ENCODE results near the gene AP3D1. TPM values are rescaled to one million over a fixed set of nuclear protein-coding genes. Genes with fewer than 3 reads are reported as not detected.
"Not testable (repeated sequence)": the region's sequence is repeated elsewhere in the genome, so short reads cannot be mapped to it uniquely, and the experiment has no call there.

AP3D1 gene
- total RNA-seq, 1 donor from 2014 or later = 148 TPM

DNA sequence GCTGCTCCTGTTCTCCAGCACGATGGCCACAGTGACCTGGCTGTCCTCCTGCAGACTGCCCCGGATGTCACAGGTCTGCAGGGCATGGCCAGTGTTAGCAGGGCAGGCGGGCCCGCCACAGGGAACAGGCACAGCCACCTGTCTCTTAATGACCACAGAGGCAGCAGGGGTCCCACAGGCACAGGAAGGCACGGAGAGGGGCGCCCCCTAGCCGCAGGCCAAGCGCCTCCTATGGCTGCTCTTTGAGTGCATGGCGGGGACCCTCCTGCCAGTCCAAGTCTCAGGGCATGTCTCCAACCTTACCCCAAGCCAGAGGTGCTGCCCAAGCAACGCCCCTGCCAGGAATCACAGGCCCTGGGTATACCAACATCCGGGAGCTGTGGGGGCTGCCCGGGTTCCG is 40.5 kb downstream of the AP3D1 start:
- no peak for DNase-seq (ENCODE audit: low spot score)

DNA sequence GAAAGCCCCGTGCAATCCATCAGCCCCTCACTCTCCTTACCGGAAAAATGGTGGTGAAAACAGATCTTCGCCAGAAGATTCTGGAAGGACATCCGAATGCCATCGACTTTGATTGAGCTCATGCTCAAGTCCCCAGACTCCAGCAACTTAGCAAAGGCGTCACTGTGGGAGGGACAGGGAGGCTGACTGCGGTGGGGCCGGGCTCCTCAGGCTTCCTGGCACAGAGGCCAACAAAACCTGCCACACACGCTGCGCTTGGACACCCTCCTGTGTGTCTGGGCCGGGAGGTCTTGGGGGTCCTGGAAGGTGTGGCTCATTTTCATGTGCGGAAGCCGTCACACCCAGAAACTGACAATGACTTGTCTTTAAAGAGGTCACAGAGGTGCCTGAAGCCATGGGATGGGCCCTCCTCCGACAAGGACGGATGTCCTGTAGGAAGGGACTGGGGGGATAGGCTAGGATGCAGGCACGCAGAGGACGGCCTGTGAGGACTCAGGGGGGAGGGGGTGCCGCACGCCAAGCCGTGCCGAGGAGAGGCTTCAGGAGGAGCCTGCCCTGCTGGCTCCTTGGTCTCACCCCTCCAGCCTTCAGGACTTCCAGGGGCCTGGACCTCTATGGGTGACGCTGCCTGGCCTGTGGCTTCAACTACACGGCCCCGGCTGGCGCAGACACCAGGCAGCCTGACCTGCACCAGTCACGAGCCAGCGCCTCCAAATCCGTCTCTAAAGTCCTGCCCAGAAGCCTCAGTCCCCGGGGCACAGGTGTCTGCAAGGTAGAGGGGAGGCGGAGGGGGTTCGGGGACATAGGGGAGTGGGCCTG is 42.1 kb downstream of the AP3D1 start:
- no peak for DNase-seq (ENCODE audit: low spot score)

DNA sequence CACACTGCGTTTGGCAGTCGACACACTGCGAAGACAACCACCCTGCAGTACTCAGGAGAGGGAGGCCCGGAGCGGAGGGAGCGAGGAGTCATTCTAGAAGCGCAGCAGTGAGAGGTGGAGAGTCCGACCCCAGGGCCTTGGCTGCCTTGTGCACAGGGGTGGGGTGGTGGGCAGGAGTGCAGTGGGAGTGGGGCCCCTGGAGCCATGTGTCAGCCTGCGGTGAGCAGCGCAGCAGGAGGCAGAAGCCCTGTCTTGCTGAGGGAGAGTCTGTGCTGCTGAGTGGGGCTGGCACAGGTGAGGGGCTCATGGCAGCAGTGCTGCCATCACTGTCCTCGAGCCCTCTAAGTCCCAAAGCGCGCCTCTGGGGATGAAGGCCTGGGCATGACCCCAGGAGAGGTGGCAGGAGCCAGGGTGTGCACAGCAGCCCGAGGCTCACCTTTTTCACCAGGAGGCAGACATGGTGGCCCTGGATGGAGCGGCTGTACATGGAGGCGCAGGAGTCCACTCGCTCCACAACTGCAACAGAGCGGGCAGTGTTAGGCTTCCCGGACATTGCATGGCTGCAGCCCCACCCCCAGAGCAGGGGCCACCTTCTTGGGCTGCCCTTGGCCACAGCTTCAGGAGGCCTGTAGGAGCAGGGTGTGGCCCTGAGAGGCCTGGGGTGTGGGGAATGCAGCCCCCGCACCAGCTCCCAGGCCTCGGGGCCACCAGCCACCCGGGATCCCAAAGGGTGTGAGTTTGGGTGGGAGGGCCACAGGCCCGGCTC is 42.9 kb downstream of the AP3D1 start:
- DNase-seq (ENCODE audit: low spot score) = no peak

DNA sequence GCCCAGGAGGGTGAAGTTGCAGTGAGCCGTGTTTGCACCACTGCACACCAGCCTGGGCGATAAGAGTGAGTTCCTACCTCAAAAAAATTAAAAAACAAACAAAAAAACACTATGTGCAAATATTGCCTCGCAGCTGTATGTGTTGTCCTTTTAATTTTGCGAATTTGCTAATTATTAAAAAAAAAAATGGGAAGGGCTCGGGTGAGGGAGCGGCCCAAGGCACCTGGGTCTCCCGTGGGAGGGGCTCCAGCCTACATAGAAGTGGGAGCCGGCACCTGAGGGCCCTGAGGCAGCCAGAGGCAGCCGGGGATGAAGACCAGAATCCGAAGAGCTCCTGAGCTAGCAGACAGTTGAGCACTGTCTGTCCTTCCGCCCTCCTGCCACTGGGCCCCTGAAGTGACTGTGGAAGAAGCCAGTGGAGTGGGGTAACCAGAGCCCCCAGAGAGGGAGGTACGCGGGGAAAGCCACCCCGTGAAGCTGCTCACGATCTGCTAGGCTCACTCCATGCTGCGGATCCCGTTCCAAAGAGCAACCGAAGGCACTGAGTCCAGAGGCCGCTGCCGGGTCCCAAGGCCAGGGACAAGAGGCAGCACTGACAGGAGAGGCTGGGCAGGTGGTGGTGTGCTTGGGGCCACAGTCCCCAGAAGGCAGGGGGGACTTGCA is 48.2 kb downstream of the AP3D1 start:
- DNase-seq (ENCODE audit: low spot score) = no peak

DNA sequence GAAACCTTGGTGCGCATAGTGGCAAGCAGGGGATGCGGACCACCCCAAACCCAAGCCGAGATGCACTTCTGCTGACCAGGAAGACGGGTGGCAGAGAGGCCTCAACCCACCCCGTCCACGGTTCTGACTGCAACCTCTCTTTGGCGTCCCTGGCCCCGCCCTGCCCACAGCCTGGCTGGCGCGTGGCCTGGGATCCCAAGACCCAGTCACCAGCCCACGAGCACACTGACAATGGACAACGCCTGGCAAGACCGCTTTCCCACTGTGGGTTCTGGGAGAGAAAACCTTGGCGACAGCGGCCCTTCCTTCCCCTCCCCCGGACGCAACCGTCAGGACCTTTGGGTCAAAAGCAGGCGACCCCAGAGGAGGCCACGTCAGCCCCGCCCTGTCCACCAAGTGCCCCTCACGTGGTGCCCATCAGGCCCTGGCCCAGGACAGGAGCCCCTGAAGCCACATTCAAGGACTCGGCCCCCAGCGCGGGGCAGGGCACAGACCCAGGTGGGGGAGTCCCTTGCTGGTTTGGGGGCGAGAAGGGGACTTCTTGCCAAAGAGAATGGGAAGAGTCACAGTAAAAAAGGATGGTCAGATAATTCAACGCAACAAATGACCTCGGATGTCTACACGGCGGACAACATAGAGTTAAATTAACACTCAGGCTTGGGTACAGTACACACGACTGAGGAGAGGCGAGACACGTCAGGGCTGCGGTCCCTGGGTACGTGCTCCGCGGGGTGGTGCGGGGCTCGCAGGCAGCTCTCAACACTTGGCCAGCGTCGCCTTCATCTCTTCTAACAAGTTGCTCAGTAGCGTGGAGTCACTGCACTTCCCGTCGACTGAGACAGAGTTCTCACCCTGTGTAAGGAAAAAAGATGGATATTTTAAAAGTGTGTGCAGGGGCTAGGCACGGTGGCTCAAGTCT is 49.7 kb downstream of the AP3D1 start:
- no peak for DNase-seq (ENCODE audit: low spot score)

DNA sequence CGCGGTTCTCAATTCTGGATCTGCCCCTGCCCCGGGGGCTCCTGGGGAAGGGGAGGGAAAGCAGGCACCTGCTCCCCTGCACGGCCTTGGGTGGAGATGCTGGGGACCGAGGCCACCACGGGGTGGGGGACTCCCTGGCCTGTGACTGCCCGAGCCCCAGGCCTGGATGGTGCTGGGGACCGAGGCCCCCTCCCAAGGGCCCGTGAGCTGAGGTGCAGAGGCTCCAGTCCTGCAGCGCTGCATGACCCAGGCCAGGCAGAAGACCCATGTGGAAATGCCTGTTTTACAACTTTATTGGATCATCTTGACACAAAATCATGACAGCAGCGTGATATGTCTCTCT is 50.7 kb downstream of the AP3D1 start:
- no peak for DNase-seq (ENCODE audit: low spot score)

DNA sequence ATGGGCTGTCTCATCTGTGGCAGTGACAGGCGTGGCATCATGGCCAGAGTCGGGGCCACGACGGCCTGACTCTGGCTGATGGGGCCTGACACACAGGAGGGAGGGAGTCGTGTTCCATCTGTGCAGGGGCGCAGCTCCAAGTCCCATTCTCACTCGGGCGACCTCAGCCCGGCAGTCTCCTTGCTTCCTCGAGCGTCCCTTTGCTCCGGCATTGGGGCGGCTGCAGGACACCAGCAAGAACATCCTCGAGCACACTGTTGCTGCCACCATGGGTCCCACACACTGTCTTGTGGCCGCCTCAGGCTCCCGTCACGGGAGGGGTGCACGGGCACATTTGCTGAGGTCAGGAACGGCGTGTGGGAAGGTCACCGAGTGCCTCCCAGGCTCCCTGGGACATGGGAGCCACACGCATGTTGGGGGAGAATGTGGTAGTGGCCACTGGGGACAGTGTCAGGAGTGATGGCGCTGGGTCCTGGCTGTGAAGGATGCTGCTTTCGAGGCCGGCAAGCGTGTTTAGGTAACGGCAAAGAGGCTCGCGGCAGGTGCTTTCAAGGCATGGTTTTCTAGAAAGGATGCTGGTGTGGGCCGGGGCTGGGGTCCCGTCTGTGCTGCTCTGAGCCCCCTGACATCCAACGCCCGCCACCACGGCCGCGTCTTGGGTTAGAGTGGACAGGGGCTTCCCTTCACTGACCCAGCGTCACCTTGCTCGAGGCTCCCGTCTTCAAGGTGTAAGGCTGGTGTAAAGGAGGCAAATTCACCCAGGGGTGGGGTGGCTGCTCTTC is 51.2 kb downstream of the AP3D1 start:
- DNase-seq (ENCODE audit: low spot score) = no peak

DNA sequence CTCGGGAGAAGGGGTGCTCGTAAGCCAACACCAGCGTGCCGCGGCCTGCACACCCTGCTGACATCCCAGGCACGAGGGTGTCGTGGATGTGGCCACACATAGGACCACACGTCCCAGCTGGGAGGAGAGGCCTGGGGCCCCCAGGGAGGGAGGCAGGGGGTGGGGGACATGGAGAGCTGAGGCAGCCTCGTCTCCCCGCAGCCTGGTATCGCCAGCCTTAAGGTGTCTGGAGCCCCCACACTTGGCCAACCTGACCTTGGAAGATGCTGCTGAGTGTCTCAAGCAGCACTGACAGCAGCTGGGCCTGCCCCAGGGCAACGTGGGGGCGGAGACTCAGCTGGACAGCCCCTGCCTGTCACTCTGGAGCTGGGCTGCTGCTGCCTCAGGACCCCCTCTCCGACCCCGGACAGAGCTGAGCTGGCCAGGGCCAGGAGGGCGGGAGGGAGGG is 52.3 kb downstream of the AP3D1 start:
- no peak for DNase-seq (ENCODE audit: low spot score)

DNA sequence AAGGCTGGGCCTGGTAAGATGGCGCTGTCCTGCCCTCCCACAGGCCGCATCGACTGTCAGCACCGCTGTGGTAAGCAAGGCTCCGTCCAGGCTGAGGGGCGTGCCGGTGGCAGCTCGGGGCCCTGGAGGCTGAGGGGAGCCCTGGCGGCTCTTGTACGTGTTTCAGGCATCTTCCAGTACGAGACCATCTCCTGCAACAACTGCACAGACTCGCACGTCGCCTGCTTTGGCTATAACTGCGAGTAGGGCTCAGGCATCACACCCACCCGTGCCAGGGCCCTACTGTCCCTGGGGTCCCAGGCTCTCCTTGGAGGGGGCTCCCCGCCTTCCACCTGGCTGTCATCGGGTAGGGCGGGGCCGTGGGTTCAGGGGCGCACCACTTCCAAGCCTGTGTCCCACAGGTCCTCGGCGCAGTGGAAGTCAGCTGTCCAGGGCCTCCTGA is 53.5 kb downstream of the AP3D1 start:
- no peak for DNase-seq (ENCODE audit: low spot score)

DNA sequence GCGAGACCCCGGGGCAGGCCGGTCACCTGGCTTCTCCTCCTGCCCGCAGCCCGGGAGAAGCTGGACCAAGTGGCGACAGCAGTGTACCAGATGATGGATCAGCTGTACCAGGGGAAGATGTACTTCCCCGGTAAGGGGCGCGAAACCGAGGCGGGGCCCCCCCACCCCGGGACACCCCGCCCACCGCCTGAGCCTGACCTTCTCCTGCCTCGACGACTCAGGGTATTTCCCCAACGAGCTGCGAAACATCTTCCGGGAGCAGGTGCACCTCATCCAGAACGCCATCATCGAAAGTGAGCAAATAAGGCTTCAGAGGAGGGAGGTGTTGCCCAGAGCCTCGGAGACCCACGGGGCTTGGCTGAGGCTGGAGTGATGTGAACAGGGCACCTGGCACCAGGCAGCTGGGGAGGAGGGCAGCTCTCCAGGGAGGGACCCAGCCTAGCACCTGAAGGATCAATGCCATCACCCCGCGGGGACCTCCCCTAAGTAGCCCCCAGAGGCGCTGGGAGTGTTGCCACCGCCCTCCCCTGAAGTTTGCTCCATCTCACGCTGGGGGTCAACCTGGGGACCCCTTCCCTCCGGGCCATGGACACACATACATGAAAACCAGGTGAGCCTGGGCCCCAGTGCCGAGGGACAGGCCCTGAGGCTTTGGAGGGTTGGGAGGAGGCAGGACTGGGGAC is 54.0 kb downstream of the AP3D1 start:
- no peak for DNase-seq (ENCODE audit: low spot score)

DNA sequence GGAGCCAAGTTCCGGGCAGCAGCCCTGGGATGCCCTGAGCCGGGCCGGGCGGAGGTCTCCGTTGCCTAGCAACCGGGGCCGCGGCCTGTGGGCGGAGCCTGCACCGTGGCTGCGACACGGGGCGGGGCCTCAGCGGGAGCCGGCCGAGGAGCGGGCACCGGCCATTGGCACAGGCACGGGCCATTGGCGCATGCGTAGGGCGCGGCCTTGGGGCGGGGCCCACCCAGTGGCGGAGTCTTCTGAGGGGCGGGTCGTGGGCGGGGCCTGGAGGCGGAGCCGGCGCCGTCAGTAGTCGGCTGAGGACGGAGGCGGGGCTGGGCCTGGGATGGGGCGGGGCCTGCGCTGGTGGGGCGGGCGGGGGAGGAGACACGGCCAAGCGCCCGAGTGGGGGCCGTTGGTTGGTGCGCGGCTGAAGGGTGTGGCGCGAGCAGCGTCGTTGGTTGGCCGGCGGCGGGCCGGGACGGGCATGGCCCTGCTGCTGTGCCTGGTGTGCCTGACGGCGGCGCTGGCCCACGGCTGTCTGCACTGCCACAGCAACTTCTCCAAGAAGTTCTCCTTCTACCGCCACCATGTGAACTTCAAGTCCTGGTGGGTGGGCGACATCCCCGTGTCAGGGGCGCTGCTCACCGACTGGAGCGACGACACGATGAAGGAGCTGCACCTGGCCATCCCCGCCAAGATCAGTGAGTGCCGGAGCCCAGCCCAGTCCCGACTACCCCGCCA is 54.7 kb downstream of the AP3D1 start, which contains the start of gene IZUMO4:
IZUMO4 (plus strand) TSS at position 436 of the 723 bp plus-strand sequence; CDS start at position 467, 31 bp downstream.
- peak; percentile 99 for DNase-seq (ENCODE audit: low spot score)

DNA sequence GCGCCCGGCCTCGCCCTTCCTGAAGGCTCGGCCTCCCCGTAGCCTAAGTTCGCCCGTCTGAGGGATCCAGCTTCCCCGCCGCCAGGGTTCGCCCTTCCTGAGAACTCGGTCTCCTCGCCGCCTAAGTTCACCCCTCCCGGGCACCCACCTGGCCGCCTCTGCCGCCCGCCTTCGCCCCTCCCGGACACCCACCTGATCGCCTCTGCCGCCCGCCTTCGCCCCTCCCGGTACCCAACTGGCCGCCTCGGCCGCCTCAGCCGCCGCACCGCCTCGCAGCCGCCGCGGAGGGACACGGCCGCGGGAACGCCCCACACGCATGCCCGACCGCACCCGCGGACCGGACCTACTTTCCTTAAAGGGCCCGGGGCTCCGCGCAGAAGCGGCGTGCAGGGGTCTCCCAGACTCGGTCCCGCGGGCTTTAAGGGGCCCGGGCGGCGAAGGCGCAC is 55.3 kb downstream of the AP3D1 start, which contains the start of gene MOB3A:
MOB3A (minus strand) TSS at position 293 of the 446 bp plus-strand sequence. CDS start 17,766 bp downstream, outside the sequence.
- peak; percentile 90 for DNase-seq (ENCODE audit: low spot score)

DNA sequence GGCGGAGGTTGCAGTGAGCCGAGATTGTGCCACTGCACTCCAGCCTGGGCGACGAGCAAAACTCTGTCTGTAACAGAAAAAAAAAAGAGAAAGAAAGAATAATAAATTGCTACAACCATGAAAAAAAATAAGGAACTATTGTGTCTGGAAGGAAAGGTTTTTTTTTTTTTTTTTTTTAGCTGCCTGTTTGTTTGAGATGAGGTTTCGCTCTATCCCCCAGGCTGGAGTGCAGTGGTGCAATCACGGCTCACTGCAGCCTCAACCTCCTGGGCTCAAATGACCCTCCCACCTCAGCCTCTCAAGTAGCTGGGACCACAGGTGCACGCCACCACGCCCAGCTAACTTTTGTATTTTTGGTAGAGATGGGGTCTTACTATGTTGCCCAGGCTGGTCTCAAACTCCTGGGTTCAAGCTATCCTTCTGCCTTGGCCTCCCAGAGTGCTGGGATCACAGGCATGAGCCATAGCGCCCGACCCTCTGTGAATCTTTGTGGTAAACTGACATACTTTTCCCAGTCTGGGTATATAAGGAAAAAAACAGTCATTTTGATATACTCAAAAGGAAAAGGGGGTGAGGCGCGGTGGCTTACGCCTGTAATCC is 59.3 kb downstream of the AP3D1 start:
- not testable (repeated sequence) for DNase-seq (ENCODE audit: low spot score)

DNA sequence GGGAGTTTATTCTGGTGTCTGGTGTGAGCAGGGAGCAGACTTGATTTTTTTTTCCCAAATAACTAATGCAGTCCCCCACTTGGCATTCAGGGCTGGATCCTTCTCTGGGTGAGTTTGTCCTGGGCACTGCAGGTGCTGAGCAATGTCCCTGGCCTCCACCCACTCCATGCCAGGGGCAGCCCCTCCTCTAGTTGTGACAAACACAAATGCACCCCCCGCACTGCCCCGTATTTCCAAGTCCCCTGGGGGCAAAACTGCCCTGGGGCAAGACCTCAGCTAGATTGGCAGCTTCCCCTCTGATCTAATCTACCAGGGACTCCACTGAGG is 61.7 kb downstream of the AP3D1 start:
- DNase-seq (ENCODE audit: low spot score) = no peak

DNA sequence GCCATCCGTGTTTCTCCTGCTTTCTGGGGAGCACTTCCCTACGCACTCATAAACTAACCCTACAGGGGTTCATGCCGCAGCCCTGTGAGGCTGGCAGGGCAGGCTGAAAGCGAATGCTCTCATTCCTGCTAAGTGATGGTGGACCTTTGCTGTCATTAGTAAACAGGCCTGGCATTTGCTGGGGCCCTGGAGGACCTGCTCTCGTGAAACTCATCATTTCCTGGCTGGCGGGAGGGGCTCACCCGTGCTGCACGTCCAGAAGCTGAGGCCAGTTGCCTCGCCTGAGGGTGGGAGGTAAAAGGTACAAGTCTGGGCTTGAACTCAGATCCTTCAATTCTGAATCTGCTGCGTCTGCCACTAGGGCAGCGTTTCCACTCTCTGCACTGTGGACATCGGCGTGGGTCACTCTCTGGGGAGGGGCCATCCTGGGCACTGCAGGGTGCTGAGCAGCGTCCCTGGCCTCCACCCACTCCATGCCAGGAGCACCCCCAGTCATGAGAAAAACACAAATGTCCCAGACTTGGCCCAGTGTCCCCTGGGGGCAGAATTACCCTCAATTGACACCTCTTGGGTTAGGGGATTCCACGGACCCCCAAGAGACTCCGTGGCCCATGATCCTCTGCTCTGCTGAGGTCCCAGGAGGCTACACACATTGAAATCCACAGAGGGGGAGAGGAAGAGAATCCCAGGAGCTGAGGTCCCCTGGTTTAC is 62.2 kb downstream of the AP3D1 start:
- DNase-seq (ENCODE audit: low spot score) = no peak

DNA sequence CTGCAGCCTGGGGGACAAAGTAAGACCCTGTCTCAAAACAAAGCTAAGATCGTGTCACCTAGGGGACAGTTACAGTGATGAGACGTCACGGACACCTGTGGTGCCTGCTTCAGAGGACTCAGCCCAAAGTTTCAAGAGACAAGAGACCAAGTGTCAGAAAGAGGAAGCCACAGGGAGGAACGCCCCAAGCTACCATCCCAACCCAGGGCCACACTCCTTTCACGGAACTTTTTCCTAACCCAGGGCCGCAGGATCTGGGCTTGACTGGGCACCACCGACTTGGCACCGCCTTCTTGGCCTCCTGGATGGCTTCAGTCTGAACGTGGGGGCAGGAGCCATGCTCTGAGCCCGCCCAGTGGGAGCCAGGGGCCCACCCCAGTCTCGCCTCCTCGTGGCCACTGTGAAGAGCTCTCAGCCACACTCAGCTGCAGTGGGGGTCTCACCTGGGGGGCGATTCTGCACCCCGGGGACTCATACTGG is 63.7 kb downstream of the AP3D1 start:
- DNase-seq (ENCODE audit: low spot score) = no peak

DNA sequence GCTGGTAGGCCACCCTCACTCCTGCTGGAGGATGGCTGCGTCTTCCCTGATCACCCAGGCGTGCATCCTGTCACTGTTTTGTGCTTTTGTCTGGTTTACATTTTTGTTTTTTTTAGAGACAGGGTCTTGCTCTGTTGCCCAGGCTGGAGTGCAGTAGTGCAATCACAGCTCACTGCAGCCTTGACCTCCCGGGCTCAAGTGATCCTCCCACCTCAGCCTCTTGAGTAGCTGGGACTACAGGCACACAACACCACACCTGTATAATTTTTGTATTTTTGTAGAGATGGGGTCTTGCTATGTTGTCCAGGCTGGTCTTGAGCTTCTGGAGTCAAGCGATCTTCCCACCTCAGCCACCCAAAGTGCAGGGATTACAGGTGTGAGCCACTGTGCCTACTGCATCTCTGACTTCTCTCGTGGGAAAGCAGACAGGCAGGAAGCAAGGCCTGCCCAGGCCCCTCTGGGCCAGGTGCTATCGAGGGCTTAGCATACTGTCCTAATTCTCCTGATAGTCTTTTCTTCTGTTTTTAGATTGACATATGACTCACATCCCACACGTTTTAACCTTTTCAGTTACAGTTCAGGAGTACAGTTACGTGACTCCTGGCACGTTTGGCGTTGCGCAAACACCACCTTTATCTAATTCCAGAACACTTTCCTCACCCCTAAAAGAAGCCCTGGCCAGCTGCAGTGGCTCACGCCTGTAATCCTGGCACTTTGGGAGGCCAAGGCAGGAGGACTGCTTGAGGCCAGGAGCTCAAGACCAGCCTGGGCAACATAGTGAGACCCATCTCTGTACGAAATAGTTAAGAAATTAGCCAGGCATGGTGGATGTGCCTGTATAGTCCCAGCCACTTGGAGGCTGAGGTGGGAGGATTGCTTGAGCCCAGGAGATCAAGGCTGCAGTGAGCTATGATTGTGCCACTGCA is 64.4 kb downstream of the AP3D1 start:
- DNase-seq (ENCODE audit: low spot score) = not testable (repeated sequence)
